OCI-LY7 (cell line): Measurements from ENCODE around the gene CFLAR. TPM values are rescaled to one million over a fixed set of nuclear protein-coding genes. Genes with fewer than 3 reads are reported as not detected.

Experiments
- BruUV-seq: library from RNA; stranded (reverse); fragments of 400-500 nt; replicated peaks from 2 replicates; lab custom pipeline; 2021; lab: Mats Ljungman, UMichigan
- CTCF ChIA-PET: fragments of 300-600 bp; sonication (Branson Sonifier 250); formaldehyde crosslinking; loops from one replicate; lab custom pipeline; 2022; ENCODE audit warnings: antibody characterized with exemption; ENCODE audit not compliant: unreplicated experiment; lab: Charles Lee
- POLR2A ChIA-PET: fragments of 300-600 bp; sonication (Branson Sonifier 250); formaldehyde crosslinking; loops from one replicate; lab custom pipeline; 2022; ENCODE audit warnings: antibody characterized with exemption; lab: Charles Lee
- DNase-seq: peaks from one replicate; pipeline ENCODE4 v3.0.0-alpha.2; 2015; ENCODE audit warnings: low spot score
- H2AFZ ChIP-seq: fragments of 200-600 bp; sonication (generic), shearing (Covaris generic); 2 replicates; pipeline ENCODE4 v1.6.1; 2014; ENCODE audit warnings: mild to moderate bottlenecking, antibody characterized with exemption, low read length, moderate library complexity
- H3K27ac ChIP-seq: fragments of 200-600 bp; sonication (generic); 2 replicates; pipeline ENCODE4 v1.5.1; 2014; ENCODE audit warnings: mixed run types, low read depth, mild to moderate bottlenecking, moderate library complexity, low read length, inconsistent platforms; ENCODE audit not compliant: poor library complexity, severe bottlenecking
- H3K36me3 ChIP-seq: fragments of 200-600 bp; sonication (generic); 2 replicates; pipeline ENCODE4 v1.6.1; 2014; ENCODE audit warnings: mild to moderate bottlenecking, antibody characterized with exemption, low read length, moderate library complexity, mixed read lengths; ENCODE audit not compliant: insufficient read depth
- H3K4me1 ChIP-seq: fragments of 200-600 bp; sonication (generic); 2 replicates; pipeline ENCODE4 v1.5.1; 2014; ENCODE audit warnings: mild to moderate bottlenecking, low read length; ENCODE audit not compliant: insufficient read depth, poor library complexity, severe bottlenecking
- H3K4me2 ChIP-seq: fragments of 200-600 bp; sonication (generic); 2 replicates; pipeline ENCODE4 v1.6.1; 2014; ENCODE audit warnings: mild to moderate bottlenecking, low read length
- H3K4me3 ChIP-seq: fragments of 200-600 bp; sonication (generic); 2 replicates; pipeline ENCODE4 v1.5.1; 2014; ENCODE audit warnings: mild to moderate bottlenecking, low read depth, low read length; ENCODE audit not compliant: poor library complexity, severe bottlenecking
- H3K79me2 ChIP-seq: fragments of 200-600 bp; sonication (generic); 2 replicates; pipeline ENCODE4 v1.6.1; 2016; ENCODE audit warnings: low read depth, mild to moderate bottlenecking, low read length, moderate library complexity, mixed read lengths; ENCODE audit not compliant: insufficient read depth
- H3K9me2 ChIP-seq: fragments of 200-600 bp; sonication (generic); 2 replicates; pipeline ENCODE4 v1.6.1; 2016; ENCODE audit warnings: mild to moderate bottlenecking, low read length, mixed read lengths; ENCODE audit not compliant: insufficient read depth
- H3K9me3 ChIP-seq: fragments of 200-600 bp; sonication (generic); 2 replicates; pipeline ENCODE4 v1.6.1; 2014; ENCODE audit warnings: mild to moderate bottlenecking, mixed run types, low read length, mixed read lengths
- H4K20me1 ChIP-seq: fragments of 200-600 bp; sonication (generic); 2 replicates; pipeline ENCODE4 v1.6.1; 2014; ENCODE audit warnings: mild to moderate bottlenecking, antibody characterized with exemption, low read length, moderate library complexity, mixed read lengths; ENCODE audit not compliant: insufficient read depth
- CTCF ChIP-seq: fragments of 200-600 bp; sonication (generic); conservative IDR thresholded peaks from 2 replicates; pipeline ENCODE4 v1.5.1; 2014; ENCODE audit warnings: mild to moderate bottlenecking, antibody characterized with exemption, low read length, moderate library complexity, mixed read lengths
- EZH2phosphoT487 ChIP-seq: fragments of 200-600 bp; sonication (generic); IDR thresholded peaks from 2 replicates; pipeline ENCODE4 v1.6.1; 2018; ENCODE audit warnings: low read depth, borderline replicate concordance, mild to moderate bottlenecking, mixed run types, antibody characterized with exemption, low read length, moderate library complexity, mixed read lengths
- intact Hi-C: fragments of 100-400 bp; cut with micrococcal nuclease; formaldehyde crosslinking; loops from one replicate; pipeline ENCODE4 v1.10.0; 2022; ENCODE audit not compliant: unreplicated experiment
- total RNA-seq, 2 experiments: library from RNA; depleted of rRNA in 1 of 2; stranded (reverse); fragments of >200 nt in 1 of 2; shearing (Covaris generic) in 1 of 2; gene quantifications; 2 replicates each; pipeline ENCODE4 v1.2.3, GENCODE V29; 2014 to 2022

Gene CFLAR
- total RNA-seq, 2 experiments from 2014 or later, result 42.8 to 82.5 TPM

DNA sequence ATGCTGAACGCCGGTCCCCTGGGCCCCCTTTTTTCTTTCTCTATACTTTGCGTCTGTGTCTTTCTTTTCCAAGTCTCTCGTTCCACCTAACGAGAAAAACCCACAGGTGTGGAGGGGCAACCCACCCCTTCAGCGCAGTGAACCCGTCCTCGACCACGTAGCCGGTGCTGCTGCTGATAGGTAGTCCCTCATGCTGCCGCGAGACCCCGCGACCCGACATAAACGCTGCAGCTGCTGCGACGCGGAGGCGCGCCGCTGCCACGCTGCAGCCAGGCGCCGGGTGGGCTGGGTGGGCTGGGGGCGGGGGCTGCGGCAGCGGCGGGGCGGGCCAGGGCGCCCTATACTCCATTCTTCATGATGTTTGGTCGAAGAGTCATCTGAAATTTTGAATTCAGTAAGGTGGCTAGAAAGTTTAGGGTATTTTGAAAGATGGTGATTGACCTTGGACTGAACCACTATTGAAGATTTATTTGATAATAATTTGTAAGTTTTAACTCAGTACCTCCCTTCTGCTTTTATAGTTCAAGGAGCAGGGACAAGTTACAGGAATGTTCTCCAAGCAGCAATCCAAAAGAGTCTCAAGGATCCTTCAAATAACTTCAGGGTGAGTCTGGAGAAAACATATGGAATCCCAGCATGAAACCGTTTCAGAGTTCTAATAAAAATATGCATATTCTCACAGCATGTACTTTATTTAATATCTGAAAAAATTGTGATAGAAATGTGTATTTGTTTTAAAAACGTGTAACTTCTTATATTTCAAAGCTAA lies 24.1 kb downstream of the CFLAR start:
- ChIA-PET CTCF (no interaction called here), POLR2A (no interaction called here)
- Histone ChIP-seq H3K27ac (no peak overlapping the region), H3K79me2 (no peaks in the 10 kb centered on the region), H3K9me3 (no peaks in the 10 kb centered on the region), H3K4me2 (no peak overlapping the region), H3K9me2 (no peaks in the 10 kb centered on the region), H2AFZ (no peak overlapping the region), H3K36me3 (peaks cover 66% of the 10 kb centered on the region), H3K4me1 (no peaks in the 10 kb centered on the region), H4K20me1 (no peaks in the 10 kb centered on the region), H3K4me3 (no peak overlapping the region)
- BruUV-seq, result no TSS peak
- TF ChIP-seq CTCF (no peak), EZH2phosphoT487 (no peak)
- intact Hi-C loops, result no loop called here
- no peak for DNase-seq

- TF ChIP-seq CTCF (no peak), EZH2phosphoT487 (no peak)
- BruUV-seq, result no TSS peak
- peaks cover 28% of the 10 kb centered on the region for H3K36me3 ChIP-seq
- intact Hi-C loops, result no loop called here
- CTCF ChIA-PET, result interaction anchor here (0.6 to 0.7 kb wide), 2 partner anchors 10 to 238 kb away, joined by 3 read pairs; no protein-coding TSS in a partner anchor
- DNase-seq, result no peak
- no peaks in the 10 kb centered on the region for H3K4me1 ChIP-seq
- H3K9me3 ChIP-seq, result no peaks in the 10 kb centered on the region
- no peak overlapping the region for H3K27ac ChIP-seq
- no peaks in the 10 kb centered on the region for H3K9me2 ChIP-seq
- H3K4me2 ChIP-seq, result no peak overlapping the region
- H4K20me1 ChIP-seq, result no peaks in the 10 kb centered on the region
- no peaks in the 10 kb centered on the region for H3K79me2 ChIP-seq
- POLR2A ChIA-PET, result interaction anchor here (0.9 to 1.9 kb wide), 6 partner anchors 9 to 23 kb away, joined by 3 to 7 read pairs (median 3); no protein-coding TSS in a partner anchor
- no peak overlapping the region for H2AFZ ChIP-seq
- no peak overlapping the region for H3K4me3 ChIP-seq
These were observed 28.4 kb downstream of the CFLAR start for GRCh38 chr2:201144101-201145051.
